IMR-90 (cell line): ENCODE results near the gene NR2F2. TPM values are rescaled to one million over a fixed set of nuclear protein-coding genes. Genes with fewer than 3 reads are reported as not detected.

ENCODE experiments used
- ATAC-seq: fragments of 200-7000 bp; cut with Tn5 transposase; 2 replicates; pipeline ENCODE4 v1.9.1; 2020; ENCODE audit warnings: low read depth, mild to moderate bottlenecking, moderate library complexity
- BruUV-seq: library from RNA; stranded (reverse); fragments of 400-500 nt; replicated peaks from 2 replicates; lab custom pipeline; 2021; lab: Mats Ljungman, UMichigan
- CTCF ChIA-PET: fragments of 300-600 bp; formaldehyde crosslinking; extraction: SDS; loops from one replicate; lab custom pipeline; 2021; ENCODE audit warnings: antibody characterized with exemption; lab: Yijun Ruan, JAX
- POLR2A ChIA-PET: fragments of 300-600 bp; sonication (Branson Sonifier 250); formaldehyde crosslinking; loops from one replicate; lab custom pipeline; 2022; ENCODE audit warnings: antibody characterized with exemption; ENCODE audit not compliant: unreplicated experiment; lab: Charles Lee
- DNase-seq: peaks from one replicate; pipeline ENCODE4 v3.0.0; 2013
- H2AFZ ChIP-seq: replicated peaks from 2 replicates; pipeline ENCODE3; 2013; ENCODE audit warnings: low read length, mild to moderate bottlenecking; ENCODE audit not compliant: poor library complexity
- H2AK5ac ChIP-seq: 2 replicates; pipeline ENCODE4 v1.6.1; 2013; ENCODE audit warnings: low read depth, low read length, inconsistent platforms
- H2AK9ac ChIP-seq: replicated peaks from 2 replicates; pipeline ENCODE3; 2013; ENCODE audit warnings: mild to moderate bottlenecking, low read depth, low read length, moderate library complexity; ENCODE audit not compliant: poor library complexity
- H2BK120ac ChIP-seq: 2 replicates; pipeline ENCODE4 v1.6.1; 2013; ENCODE audit warnings: low read depth, low read length, inconsistent platforms
- H2BK15ac ChIP-seq: 3 replicates; pipeline ENCODE4 v1.6.1; 2013; ENCODE audit warnings: low read depth, low read length, inconsistent platforms
- H2BK20ac ChIP-seq: 2 replicates; pipeline ENCODE4 v1.6.1; 2013; ENCODE audit warnings: low read depth, mild to moderate bottlenecking, inconsistent platforms, low read length, moderate library complexity
- H2BK5ac ChIP-seq: 2 replicates; pipeline ENCODE4 v1.6.1; 2013; ENCODE audit warnings: mild to moderate bottlenecking, low read depth, low read length, inconsistent platforms; ENCODE audit not compliant: poor library complexity, severe bottlenecking
- H3K14ac ChIP-seq: replicated peaks from 2 replicates; pipeline ENCODE4 v1.6.1; 2013; ENCODE audit warnings: low read depth, low read length, inconsistent platforms
- H3K18ac ChIP-seq: 2 replicates; pipeline ENCODE4 v1.6.1; 2013; ENCODE audit warnings: low read depth, low read length, control low read depth
- H3K23ac ChIP-seq: 2 replicates; pipeline ENCODE4 v1.6.1; 2013; ENCODE audit warnings: low read depth, low read length, inconsistent platforms
- H3K27ac ChIP-seq: 2 replicates; pipeline ENCODE4 v1.5.1; 2013; ENCODE audit warnings: mild to moderate bottlenecking, control low read depth, low read length; ENCODE audit not compliant: insufficient read depth
- H3K27me3 ChIP-seq: 2 replicates; pipeline ENCODE4 v1.6.1; 2013; ENCODE audit warnings: low read length; ENCODE audit not compliant: control insufficient read depth, insufficient read depth
- H3K36me3 ChIP-seq: 2 replicates; pipeline ENCODE4 v1.6.1; 2013; ENCODE audit warnings: low read length, mixed read lengths; ENCODE audit not compliant: control insufficient read depth, insufficient read depth
- H3K4ac ChIP-seq: 2 replicates; pipeline ENCODE4 v1.6.1; 2013; ENCODE audit warnings: low read depth, low read length, inconsistent platforms
- H3K4me1 ChIP-seq: 2 replicates; pipeline ENCODE4 v1.6.1; 2013; ENCODE audit warnings: low read length, mixed read lengths; ENCODE audit not compliant: control insufficient read depth, insufficient read depth
- H3K4me2 ChIP-seq: 2 replicates; pipeline ENCODE4 v1.6.1; 2013; ENCODE audit warnings: low read depth, mild to moderate bottlenecking, control low read depth, low read length, moderate library complexity
- H3K4me3 ChIP-seq: 2 replicates; pipeline ENCODE4 v1.5.1; 2013; ENCODE audit warnings: low read depth, mild to moderate bottlenecking, control low read depth, low read length, moderate library complexity; ENCODE audit not compliant: insufficient read depth
- H3K56ac ChIP-seq: 2 replicates; pipeline ENCODE4 v1.6.1; 2013; ENCODE audit warnings: low read length, inconsistent platforms; ENCODE audit not compliant: insufficient read depth; ENCODE audit errors: extremely low read depth
- H3K79me1 ChIP-seq, 2 experiments: 2 replicates each; pipeline ENCODE4 v1.6.1; 2013; ENCODE audit warnings: low read length in 2 of 2, inconsistent platforms in 1 of 2, low read depth in 1 of 2
- H3K9ac ChIP-seq: 2 replicates; pipeline ENCODE4 v1.6.1; 2013; ENCODE audit warnings: low read depth, low read length, control low read depth
- H3K9me1 ChIP-seq: 2 replicates; pipeline ENCODE4 v1.6.1; 2013; ENCODE audit warnings: low read length, inconsistent platforms; ENCODE audit not compliant: insufficient read depth
- H3K9me3 ChIP-seq: 2 replicates; pipeline ENCODE4 v1.6.1; 2013; ENCODE audit warnings: low read length; ENCODE audit not compliant: control insufficient read depth, insufficient read depth
- H4K20me1 ChIP-seq: 2 replicates; pipeline ENCODE4 v1.6.1; 2013; ENCODE audit warnings: low read length, inconsistent platforms; ENCODE audit not compliant: insufficient read depth
- H4K5ac ChIP-seq: 2 replicates; pipeline ENCODE4 v1.6.1; 2013; ENCODE audit warnings: mild to moderate bottlenecking, low read depth, low read length, control low read depth
- H4K8ac ChIP-seq, 2 experiments: 2 replicates each; pipeline ENCODE4 v1.6.1; 2013; ENCODE audit warnings: low read depth in 2 of 2, low read length in 2 of 2, control low read depth in 1 of 2, inconsistent platforms in 1 of 2
- H4K91ac ChIP-seq: 2 replicates; pipeline ENCODE4 v1.6.1; 2013; ENCODE audit warnings: low read depth, low read length, inconsistent platforms; ENCODE audit not compliant: insufficient read depth
- CTCF ChIP-seq: conservative IDR thresholded peaks from 2 replicates; pipeline ENCODE4 v1.5.1; 2012; ENCODE audit warnings: mild to moderate bottlenecking, low read depth, low read length, improper control_type of control experiment
- ELK1 ChIP-seq: fragments of 150-350 bp; IDR thresholded peaks from 2 replicates; pipeline ENCODE4 v1.6.1; 2016; ENCODE audit warnings: low read depth, mild to moderate bottlenecking, low read length, moderate library complexity, borderline replicate concordance
- MXI1 ChIP-seq: IDR thresholded peaks from 2 replicates; pipeline ENCODE4 v1.6.1; 2012; ENCODE audit warnings: low read depth, mild to moderate bottlenecking, low read length, moderate library complexity, borderline replicate concordance
- RAD21 ChIP-seq: IDR thresholded peaks from 2 replicates; pipeline ENCODE4 v1.6.1; 2012; ENCODE audit warnings: low read length, improper control_type of control experiment
- RCOR1 ChIP-seq: IDR thresholded peaks from 2 replicates; pipeline ENCODE4 v1.6.1; 2012; ENCODE audit warnings: mild to moderate bottlenecking, low read length, improper control_type of control experiment; ENCODE audit not compliant: insufficient replicate concordance
- SMC3 ChIP-seq: fragments of 150-350 bp; IDR thresholded peaks from 2 replicates; pipeline ENCODE4 v1.6.1; 2016; ENCODE audit warnings: low read depth, mild to moderate bottlenecking, antibody characterized with exemption, low read length, moderate library complexity
- USF2 ChIP-seq: fragments of 150-350 bp; IDR thresholded peaks from 2 replicates; pipeline ENCODE4 v1.6.1; 2017; ENCODE audit warnings: mild to moderate bottlenecking, antibody characterized with exemption, low read length, low read depth
- WGBS, 2 experiments: methylation state at CpG; one replicate each; pipeline versions ENCODE4 v1.1.5 to v1.1.7; 2013; ENCODE audit warnings: missing lambda C conversion rate in 2 of 2; ENCODE audit not compliant: insufficient read length in 1 of 2; ENCODE audit errors: extremely low coverage in 2 of 2; 5-methylcytosine and 5-hydroxymethylcytosine counted together
- dilution Hi-C: fragments of 300-500 bp; cut with HindIII; formaldehyde crosslinking; loops from one replicate; pipeline ENCODE4 v1.14.3; 2018; ENCODE audit warnings: low sequenced_read_pairs; ENCODE audit not compliant: unreplicated experiment
- in situ Hi-C: fragments of 300-500 bp; cut with MboI; formaldehyde crosslinking; loops from 3 replicates; pipeline ENCODE4 v1.14.3; 2019; ENCODE audit warnings: low sequenced_read_pairs, inconsistent platforms, mixed read lengths
- intact Hi-C: fragments of 100-400 bp; cut with micrococcal nuclease; formaldehyde crosslinking; loops from 2 replicates; pipeline ENCODE4 v1.10.0; 2022
- polyA plus RNA-seq, 3 experiments: library from polyadenylated mRNA; depleted of rRNA; stranded (reverse); fragments of >200 nt; gene quantifications; 2 replicates each; pipeline ENCODE4 v1.2.3, GENCODE V29; 2012; ENCODE audit warnings: low replicate concordance in 1 of 3
- total RNA-seq: library from RNA; depleted of rRNA; stranded (reverse); fragments of >200 nt; gene quantifications from 2 replicates; pipeline ENCODE4 v1.2.3, GENCODE V29; 2012

Gene NR2F2
- total and polyA plus RNA-seq, 2 of the 4 experiments (the other 2 are of a cell fraction): 20.3 to 161 TPM

GRCh38 chr15:96345560-96346399 is 15.3 kb downstream of the NR2F2 start:
- peak overlapping the region; percentile 84 for H3K56ac ChIP-seq
- peak overlapping the region; percentile 80 for H3K9ac ChIP-seq
- H2AFZ ChIP-seq: peak overlapping the region; percentile 83
- POLR2A ChIA-PET: interaction anchor here (0.5 to 0.8 kb wide), 2 partner anchors 353 to 680 kb away, joined by 3 to 4 read pairs; no protein-coding TSS in a partner anchor
- H3K23ac ChIP-seq: peak overlapping the region; percentile 100
- peak overlapping the region; percentile 81 for H2AK9ac ChIP-seq
- TF ChIP-seq ELK1 (no peak), CTCF (peak; percentile 56), RAD21 (peak; percentile 67), MXI1 (peak; percentile 70; the same call in 1 of the 2 replicates), USF2 (peak; percentile 33; the same call in 1 of the 2 replicates), RCOR1 (no peak), SMC3 (peak; percentile 31; the same call in 1 of the 2 replicates)
- peak overlapping the region; percentile 59 for H3K18ac ChIP-seq
- H3K4me1 ChIP-seq: peaks cover 49% of the 10 kb centered on the region
- H3K36me3 ChIP-seq: peaks cover 26% of the 10 kb centered on the region
- peak overlapping the region; percentile 71; the same call in 1 of the 2 replicates for H2BK20ac ChIP-seq
- H3K27me3 ChIP-seq: no peaks in the 10 kb centered on the region
- peak overlapping the region; percentile 85 to 92 for H4K8ac ChIP-seq
- peak overlapping the region; percentile 88 for H3K27ac ChIP-seq
- H4K5ac ChIP-seq: peak overlapping the region; percentile 76
- no peaks in the 10 kb centered on the region for H3K9me3 ChIP-seq
- peaks cover 8 to 28% of the 10 kb centered on the region in 2 experiments; a peak in 3 of 4 replicates for H3K79me1 ChIP-seq
- peak; percentile 46 for ATAC-seq
- H3K4me2 ChIP-seq: peak overlapping the region; percentile 90
- H3K4me3 ChIP-seq: peak overlapping the region; percentile 40
- H3K14ac ChIP-seq: peak overlapping the region; percentile 92
- peak; percentile 83 for DNase-seq
- intact Hi-C loops: no loop called here
- peak overlapping the region; percentile 92 for H2BK5ac ChIP-seq
- CTCF ChIA-PET: interaction anchor here (1.3 to 1.6 kb wide), 3 partner anchors 9 to 1086 kb away, joined by 3 to 11 read pairs (median 7); no protein-coding TSS in a partner anchor
- H3K9me1 ChIP-seq: no peaks in the 10 kb centered on the region
- H3K4ac ChIP-seq: peak overlapping the region; percentile 98
- dilution Hi-C loops: no loop called here
- peak overlapping the region; percentile 89; the same call in 2 of the 3 replicates for H2BK15ac ChIP-seq
- no peaks in the 10 kb centered on the region for H4K20me1 ChIP-seq
- BruUV-seq: no TSS peak
- peak overlapping the region; percentile 65; the same call in 1 of the 2 replicates for H2AK5ac ChIP-seq
- peak overlapping the region; percentile 92 for H2BK120ac ChIP-seq
- in situ Hi-C loops: loop anchor here (10.0 to 25.0 kb wide), 3 partner anchors 783 to 1321 kb away; no protein-coding TSS in a partner anchor
- 8% methylated on average over 27 of the region's 47 CpGs; no CpG with 5 or more reads in 1 of the 2 experiments for WGBS, 2 experiments
- peak overlapping the region; percentile 94 for H4K91ac ChIP-seq
